ENCODE data around the gene AGAP9.
"Not testable (repeated sequence)": the region's sequence is repeated elsewhere in the genome, so short reads cannot be mapped to it uniquely, and the experiment has no call there.

- not testable (repeated sequence) for TF ChIP-seq CREBL2 (CRISPR knock-in tag; IDR thresholded peaks at IDR 0.05; ENCODE audit: borderline replicate concordance); RELA (CRISPR knock-in tag; IDR thresholded peaks at IDR 0.05); MXD3 (CRISPR knock-in tag; IDR thresholded peaks at IDR 0.05)
Observed at GRCh38 chr10:47566108-47566699, 42.8 kb upstream of the AGAP9 start.

Measured in HepG2 (cell line).